ENCODE results near the gene OOSP4A.

Gene OOSP4A

DNA sequence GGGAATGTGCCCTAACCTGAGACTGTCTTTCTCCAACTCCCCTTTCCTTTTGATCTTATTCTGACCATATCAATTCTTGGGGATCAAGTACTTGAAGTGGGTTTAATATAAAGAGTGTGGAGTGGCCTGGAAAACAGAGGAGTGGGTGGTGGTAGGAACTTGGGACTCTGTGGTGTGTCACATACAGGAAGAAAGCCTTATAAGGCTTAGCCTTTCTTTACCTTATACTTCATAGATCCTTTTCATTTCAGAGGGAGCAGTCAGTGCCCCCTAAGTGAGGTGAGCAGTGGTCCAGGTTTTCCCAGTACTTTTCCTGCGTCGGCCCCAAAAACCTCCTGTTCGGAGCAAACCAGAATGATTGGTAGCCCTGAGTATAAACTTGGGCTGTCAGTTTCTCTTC is 25.1 kb upstream of the OOSP4A start:
- no peak overlapping the region for H3K27ac ChIP-seq
- no peaks in the 10 kb centered on the region for H3K9me3 ChIP-seq (ENCODE audit: severe bottlenecking)
- TF ChIP-seq, protein P1, sequence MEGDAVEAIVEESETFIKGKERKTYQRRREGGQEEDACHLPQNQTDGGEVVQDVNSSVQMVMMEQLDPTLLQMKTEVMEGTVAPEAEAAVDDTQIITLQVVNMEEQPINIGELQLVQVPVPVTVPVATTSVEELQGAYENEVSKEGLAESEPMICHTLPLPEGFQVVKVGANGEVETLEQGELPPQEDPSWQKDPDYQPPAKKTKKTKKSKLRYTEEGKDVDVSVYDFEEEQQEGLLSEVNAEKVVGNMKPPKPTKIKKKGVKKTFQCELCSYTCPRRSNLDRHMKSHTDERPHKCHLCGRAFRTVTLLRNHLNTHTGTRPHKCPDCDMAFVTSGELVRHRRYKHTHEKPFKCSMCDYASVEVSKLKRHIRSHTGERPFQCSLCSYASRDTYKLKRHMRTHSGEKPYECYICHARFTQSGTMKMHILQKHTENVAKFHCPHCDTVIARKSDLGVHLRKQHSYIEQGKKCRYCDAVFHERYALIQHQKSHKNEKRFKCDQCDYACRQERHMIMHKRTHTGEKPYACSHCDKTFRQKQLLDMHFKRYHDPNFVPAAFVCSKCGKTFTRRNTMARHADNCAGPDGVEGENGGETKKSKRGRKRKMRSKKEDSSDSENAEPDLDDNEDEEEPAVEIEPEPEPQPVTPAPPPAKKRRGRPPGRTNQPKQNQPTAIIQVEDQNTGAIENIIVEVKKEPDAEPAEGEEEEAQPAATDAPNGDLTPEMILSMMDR (IDR thresholded peaks at IDR 0.05; ENCODE audit: low read depth, low read length): no peak
- H3K4me3 ChIP-seq (ENCODE audit: low read depth, low read length): no peak overlapping the region
- DNase-seq: no peak
- H3K36me3 ChIP-seq: no peaks in the 10 kb centered on the region
- no peaks in the 10 kb centered on the region for H3K27me3 ChIP-seq (ENCODE audit: insufficient read depth, low read depth, severe bottlenecking)

DNA sequence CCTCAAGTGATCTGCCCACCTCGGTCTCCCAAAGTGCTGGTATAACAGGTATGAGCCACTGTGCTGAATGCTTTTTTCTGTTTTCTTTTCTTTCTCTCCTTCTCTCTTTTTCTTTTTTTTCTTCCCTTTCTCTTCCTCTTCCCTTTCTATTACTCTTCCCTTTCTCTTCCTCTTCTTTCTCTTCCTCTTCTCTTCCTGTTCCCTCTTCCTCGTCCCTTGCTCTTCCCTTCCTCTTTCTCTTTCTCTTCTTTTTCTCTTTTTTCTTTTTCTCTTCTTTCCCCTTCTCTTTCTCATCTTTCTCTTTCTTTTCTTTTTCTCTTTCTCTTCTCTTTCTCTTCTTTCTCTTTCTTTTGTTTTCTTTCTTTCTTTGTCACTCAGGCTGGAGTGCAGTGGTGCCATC is 24.4 kb upstream of the OOSP4A start:
- no peaks in the 10 kb centered on the region for H3K27me3 ChIP-seq (ENCODE audit: insufficient read depth, low read depth, severe bottlenecking)
- no peaks in the 10 kb centered on the region for H3K9me3 ChIP-seq (ENCODE audit: severe bottlenecking)
- DNase-seq: no peak
- TF ChIP-seq, protein P1 (IDR thresholded peaks at IDR 0.05; ENCODE audit: low read depth, low read length): no peak
- H3K27ac ChIP-seq: no peak overlapping the region
- no peak overlapping the region for H3K4me3 ChIP-seq (ENCODE audit: low read depth, low read length)
- no peaks in the 10 kb centered on the region for H3K36me3 ChIP-seq

DNA sequence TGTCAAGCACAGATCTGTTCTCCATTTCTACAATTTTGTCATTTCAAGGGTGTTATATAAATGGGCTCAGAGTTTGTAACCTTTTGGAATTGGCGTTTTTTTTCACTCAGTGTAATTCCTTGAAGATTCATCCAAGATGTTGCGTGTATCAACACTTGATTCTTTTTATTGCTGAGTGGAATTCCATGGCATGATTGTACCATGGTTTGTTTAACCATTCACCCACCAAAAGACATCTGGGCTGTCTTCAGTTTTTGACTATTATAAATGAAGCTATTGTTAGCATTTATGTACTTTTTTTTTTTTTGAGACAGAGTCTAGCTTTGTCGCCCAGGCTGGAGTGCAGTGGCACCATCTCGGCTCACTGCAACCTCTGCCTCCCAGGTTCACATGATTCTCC is 22.7 kb upstream of the OOSP4A start:
- Histone ChIP-seq H3K27ac (no peak overlapping the region), H3K36me3 (no peaks in the 10 kb centered on the region), H3K4me3 (ENCODE audit: low read depth, low read length) (no peak overlapping the region), H3K27me3 (ENCODE audit: insufficient read depth, low read depth, severe bottlenecking) (no peaks in the 10 kb centered on the region), H3K9me3 (ENCODE audit: severe bottlenecking) (no peaks in the 10 kb centered on the region)
- DNase-seq: no peak
- TF ChIP-seq, protein P1 (IDR thresholded peaks at IDR 0.05; ENCODE audit: low read depth, low read length): no peak

DNA sequence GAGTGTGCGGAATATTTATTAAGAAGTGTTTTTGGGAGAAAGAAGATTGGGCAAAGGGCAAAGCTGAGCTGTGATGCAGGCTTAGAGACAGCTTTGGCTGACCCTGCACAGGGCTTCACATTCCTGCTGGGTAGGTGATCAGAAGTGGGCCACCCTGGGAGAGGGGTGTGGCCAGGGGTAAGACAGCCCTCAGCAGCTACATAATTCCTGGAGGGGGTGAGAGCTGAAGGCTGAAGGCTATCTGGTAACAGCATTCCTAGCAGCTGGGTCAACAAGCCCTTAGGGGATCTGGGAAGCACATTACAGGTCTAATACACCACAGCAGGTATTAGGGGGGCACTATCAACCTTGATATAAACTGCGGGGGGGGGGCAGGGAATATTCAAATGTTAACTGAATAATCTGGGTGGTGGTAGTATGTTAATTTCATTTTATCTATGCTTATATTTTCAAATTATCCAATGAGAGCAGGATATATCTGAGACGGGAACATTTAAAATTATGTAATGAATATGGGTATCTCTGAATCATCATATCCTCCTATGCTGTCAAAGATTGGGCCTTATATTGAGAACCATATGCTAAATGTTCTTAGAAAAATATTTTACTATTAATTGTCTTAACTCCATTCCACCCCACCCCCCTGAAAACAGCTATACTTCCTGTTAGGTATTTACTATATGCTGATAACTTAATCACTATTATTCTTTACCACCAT is 19.7 kb upstream of the OOSP4A start:
- Histone ChIP-seq H3K36me3 (no peaks in the 10 kb centered on the region), H3K27ac (no peak overlapping the region), H3K27me3 (ENCODE audit: insufficient read depth, low read depth, severe bottlenecking) (no peaks in the 10 kb centered on the region), H3K4me3 (ENCODE audit: low read depth, low read length) (no peak overlapping the region), H3K9me3 (ENCODE audit: severe bottlenecking) (no peaks in the 10 kb centered on the region)
- no peak for DNase-seq
- TF ChIP-seq, protein P1 (IDR thresholded peaks at IDR 0.05; ENCODE audit: low read depth, low read length): no peak

DNA sequence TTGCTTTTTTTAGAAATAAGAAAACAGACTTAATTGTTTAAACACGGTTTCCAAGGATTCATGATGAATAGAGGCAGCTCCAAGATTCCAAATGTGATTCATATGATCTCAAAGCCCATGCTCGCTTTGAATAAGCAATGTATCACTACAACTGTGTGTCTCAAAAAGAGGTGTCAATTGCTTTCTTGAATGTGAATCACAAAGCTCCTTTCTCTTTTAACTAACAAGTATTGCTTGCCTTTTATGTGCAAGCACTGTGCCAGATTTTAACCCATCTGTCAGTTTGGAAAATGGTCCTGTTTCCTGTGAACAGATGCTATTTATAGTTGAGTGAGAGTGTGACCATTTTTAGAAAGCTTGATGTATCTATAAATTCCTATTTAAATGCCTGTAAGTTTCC is 19.1 kb upstream of the OOSP4A start:
- H3K27me3 ChIP-seq (ENCODE audit: insufficient read depth, low read depth, severe bottlenecking): no peaks in the 10 kb centered on the region
- no peak overlapping the region for H3K4me3 ChIP-seq (ENCODE audit: low read depth, low read length)
- H3K9me3 ChIP-seq (ENCODE audit: severe bottlenecking): no peaks in the 10 kb centered on the region
- H3K36me3 ChIP-seq: no peaks in the 10 kb centered on the region
- no peak for DNase-seq
- TF ChIP-seq, protein P1 (IDR thresholded peaks at IDR 0.05; ENCODE audit: low read depth, low read length): no peak
- no peak overlapping the region for H3K27ac ChIP-seq

Measured in WERI-Rb-1 (cell line).